ENCODE data around the gene COQ5.
"Not testable (repeated sequence)": the region's sequence is repeated elsewhere in the genome, so short reads cannot be mapped to it uniquely, and the experiment has no call there.

The COQ5 gene, protein sequence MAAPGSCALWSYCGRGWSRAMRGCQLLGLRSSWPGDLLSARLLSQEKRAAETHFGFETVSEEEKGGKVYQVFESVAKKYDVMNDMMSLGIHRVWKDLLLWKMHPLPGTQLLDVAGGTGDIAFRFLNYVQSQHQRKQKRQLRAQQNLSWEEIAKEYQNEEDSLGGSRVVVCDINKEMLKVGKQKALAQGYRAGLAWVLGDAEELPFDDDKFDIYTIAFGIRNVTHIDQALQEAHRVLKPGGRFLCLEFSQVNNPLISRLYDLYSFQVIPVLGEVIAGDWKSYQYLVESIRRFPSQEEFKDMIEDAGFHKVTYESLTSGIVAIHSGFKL
- 9.8 reads per million, percentile 31 among the genes with 10 or more reads in this experiment for total RNA-seq

GRCh38 chr12:120528861-120529525 is at the start of gene COQ5:
Gene COQ5, minus strand, starts transcription at chr12:120529158. Its CDS starts 17 bp downstream, at chr12:120529141.
- DNase-seq, result peak; percentile 81

DNA sequence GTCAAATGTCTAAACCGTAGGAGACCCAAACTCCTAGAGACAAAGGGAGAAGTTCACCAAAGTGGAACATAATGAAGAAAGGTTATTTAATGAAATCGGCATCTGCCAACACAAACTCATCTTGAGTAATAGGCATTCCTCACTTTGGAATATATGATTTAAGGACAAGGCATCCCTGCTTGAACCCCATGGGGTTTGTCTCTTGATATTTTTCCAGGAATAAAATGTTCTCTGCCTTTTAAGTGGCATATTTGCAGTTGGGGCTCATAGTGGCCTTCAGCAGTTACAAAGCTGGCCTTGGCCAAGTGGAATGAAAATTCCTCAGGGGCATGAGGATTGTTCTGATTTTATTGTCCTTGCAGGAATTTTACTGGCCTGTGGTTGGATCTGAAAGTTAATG is 45.1 kb upstream of the COQ5 start:
- no peak for DNase-seq

- DNase-seq, result no peak
Measured at GRCh38 chr12:120573560-120573959, 44.6 kb upstream of the COQ5 start.

- DNase-seq, result no peak
Measured at GRCh38 chr12:120571299-120571698, 42.3 kb upstream of the COQ5 start.

DNA sequence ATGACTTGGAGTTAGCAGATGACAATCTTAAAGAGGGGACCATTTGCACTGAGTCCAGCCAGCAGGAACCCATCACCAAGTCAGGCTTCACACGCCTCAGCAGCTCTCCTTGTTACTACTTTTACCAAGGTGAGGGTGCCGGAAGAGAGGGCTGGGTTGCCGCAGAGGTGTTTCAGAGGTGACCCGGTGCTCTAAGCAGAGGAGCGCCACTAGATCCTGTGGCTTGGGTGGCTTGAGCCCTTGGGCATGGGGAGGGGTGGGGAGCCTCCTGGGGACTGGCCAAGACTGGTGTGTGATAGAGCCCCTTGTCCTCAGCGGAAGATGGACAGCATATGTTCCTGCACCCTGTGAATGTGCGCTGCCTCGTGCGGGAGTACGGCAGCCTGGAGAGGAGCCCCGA is 34.5 kb upstream of the COQ5 start:
- DNase-seq, result no peak

DNA sequence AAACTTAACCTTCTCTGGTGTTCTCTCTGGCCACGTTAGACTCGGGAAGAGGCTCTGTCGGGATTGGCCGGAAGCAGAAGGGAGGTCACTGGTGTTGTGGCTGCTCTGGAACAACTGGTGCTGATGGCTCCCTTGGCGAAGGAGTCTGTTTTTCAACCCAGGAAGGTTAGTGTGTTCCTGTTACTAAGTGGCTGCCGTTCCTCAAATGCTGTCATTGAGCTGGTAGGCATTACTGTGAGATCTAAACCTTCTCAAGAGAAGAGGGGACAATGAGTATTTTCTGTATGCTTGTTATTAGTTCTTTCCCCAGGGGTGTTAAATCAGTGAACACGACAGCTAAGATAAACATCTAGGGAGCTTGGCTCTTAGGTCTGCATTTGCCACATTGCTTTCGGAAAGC is 33.9 kb upstream of the COQ5 start:
- DNase-seq, result no peak

DNA sequence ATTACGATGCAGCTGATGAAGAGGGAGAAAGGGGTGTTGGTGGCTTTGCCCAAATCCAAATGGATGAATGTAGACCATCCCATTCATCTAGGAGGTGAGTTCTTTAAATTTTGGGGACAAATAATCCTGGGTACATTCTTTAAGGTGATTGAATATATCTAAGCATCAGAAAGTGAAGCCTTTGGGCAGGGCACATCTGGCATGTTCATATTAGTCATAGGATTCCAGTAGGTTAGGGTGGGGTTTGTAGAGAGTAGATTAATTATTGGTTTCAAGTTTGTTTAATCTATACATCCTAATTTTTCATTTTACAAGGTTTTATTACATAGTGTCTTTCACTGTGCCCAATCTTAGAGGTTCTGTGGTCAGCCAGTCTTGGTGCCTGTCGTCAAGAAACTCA is 28.6 kb upstream of the COQ5 start:
- no peak for DNase-seq

DNA sequence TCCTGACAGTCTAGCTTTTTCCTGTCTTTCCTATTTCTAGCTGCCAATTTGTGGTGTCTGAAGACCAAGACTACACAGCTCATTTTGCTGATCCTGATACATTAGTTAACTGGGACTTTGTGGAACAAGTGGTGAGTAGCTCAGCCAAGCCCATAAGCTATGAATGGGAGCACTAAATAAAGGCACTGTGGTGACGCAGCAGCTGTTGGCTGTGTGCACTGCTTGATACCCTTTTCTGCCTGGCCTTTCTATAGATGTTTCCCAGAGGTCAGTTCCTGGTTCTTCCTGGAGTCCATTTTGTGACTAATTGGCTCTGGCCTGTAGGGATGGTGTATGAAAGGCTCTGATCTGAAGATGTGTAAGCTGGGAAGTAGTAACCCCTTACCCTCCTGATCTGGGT is 25.7 kb upstream of the COQ5 start:
- DNase-seq, result no peak

DNA sequence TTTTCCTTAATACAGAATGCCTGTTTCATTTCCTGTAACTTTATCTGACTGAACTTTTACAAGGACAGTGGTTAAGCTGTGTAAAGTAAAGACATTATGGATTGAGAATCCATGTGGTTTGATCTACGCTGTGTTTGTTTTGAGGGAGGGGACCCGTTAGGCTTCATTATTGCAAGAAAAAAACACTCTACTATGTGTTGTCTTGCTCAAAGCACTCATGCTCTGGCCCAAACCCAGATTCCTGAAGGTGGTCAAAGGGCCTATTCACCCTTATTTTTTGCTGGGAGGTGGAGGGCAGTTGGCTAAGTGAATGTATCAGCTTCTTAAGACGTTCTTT is 17.1 kb upstream of the COQ5 start:
- no peak for DNase-seq

DNA sequence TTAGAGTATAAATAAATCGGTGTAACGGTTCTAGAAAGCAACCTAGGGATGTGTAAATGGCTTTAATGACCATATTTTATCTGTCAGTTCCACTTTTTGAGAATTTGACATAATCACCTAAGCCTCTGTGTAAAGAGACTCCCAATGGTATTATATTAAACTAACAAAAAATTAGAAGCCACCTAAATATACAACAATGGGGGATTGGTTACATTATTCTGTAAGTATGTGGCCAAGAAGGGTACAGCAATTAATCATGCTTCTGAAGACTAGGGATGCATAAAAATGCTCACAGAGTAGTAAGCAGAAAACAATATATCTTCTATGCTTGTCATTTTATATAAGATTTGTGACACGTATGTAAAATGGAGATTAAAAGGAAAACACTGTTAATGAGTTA is 15.7 kb upstream of the COQ5 start:
- DNase-seq, result no peak

GRCh38 chr12:120542166-120542565 is 13.2 kb upstream of the COQ5 start:
- no peak for DNase-seq

GRCh38 chr12:120540445-120540844 is 11.5 kb upstream of the COQ5 start:
- DNase-seq, result no peak

DNA sequence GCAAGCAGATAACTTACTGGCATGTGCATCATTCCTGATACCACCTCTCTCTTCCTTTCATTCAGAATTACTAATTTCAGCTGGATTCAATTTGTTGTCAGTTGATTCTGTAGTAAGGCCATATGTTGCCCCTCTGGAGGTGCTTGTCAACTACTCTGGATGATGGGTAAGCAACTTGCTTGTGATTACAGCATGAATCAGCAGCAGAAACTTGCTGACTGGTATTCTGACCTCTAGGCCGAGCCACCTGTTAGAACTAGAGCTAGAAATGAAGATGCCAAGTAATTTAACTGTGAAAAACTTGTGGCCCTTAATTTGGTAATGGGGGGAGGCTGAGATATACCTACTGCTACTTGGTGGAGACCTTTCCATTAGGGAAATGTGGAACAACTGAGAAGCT is 10.3 kb upstream of the COQ5 start:
- no peak for DNase-seq

GRCh38 chr12:120538281-120539156 is 9.6 kb upstream of the COQ5 start:
- DNase-seq, result no peak

- no peak for DNase-seq
Measured at GRCh38 chr12:120537856-120538220, 8.9 kb upstream of the COQ5 start.

DNA sequence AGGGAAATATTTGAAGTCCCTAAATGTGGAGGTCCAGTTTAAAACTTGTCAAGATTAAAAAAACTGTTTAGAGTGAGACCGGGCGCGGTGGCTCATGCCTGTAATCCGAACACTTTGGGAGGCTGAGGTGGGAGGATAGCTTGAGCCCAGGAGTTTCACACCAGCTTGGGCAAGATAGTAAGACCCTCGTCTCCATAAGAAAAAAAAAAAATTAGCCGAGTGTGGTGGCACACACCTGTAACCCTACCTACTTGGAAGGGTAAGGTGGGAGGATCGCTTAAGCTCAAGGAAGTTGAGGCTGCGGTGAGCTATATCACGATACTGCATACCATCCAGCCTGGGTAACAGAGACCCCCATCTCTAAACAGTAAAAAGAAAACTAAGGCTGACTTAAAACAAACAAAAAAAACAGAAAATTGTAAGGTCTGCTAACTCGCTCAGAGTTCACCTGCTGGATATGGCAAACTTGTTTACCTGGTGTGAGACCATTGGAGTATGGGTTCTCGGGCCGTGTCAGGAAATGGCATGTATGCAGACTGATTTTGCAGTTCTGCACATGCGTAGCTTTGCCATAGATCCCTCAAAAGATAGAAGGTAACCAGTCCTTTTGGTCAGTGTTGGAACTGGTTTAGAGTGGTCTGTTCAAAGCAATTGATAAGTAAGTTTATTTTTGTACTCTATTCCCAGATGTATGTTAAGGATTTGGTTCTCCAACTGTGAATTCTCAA is 7.3 kb upstream of the COQ5 start:
- DNase-seq, result peak; percentile 24

DNA sequence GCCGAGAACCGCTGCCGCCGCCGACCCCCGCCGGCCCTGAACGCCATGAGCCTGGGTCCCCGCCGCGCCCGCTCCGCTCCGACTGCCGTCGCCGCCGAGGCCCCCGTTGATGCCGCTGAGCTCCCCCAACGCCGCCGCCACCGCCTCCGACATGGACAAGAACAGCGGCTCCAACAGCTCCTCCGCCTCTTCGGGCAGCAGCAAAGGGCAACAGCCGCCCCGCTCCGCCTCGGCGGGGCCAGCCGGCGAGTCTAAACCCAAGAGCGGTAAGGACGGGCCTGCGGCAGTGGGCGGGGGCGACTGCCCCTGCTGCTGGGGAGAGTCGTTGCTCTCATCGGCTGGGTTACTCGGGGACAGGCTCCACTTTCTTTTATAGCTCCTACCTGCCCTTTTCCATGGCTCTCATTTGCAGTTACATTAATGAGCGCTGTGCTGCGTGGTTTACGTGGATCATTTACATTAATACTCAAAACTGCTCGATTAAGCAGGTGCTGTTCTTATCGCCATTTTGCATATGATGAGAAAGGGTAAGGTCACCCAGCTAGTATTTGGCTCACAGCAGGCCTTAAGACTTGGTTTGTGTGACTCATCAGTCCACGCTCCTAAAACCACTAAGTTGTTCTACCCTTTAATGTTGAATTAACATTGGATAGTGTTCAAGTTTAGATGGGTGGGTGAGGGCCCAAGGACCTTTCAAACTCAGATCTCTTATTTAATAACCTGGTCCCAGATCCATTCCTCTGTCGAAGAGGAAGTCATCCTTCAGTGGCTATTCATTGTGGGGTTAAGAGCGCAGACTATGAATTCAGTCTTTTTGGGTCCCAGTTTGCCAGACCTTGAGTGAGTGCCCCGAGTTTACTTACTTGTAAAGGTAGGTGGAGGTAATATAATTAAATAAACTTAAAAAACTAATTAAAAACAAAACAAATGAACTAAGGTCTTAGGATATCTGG is 6.0 kb upstream of the COQ5 start:
- DNase-seq, result peak; percentile 40

DNA sequence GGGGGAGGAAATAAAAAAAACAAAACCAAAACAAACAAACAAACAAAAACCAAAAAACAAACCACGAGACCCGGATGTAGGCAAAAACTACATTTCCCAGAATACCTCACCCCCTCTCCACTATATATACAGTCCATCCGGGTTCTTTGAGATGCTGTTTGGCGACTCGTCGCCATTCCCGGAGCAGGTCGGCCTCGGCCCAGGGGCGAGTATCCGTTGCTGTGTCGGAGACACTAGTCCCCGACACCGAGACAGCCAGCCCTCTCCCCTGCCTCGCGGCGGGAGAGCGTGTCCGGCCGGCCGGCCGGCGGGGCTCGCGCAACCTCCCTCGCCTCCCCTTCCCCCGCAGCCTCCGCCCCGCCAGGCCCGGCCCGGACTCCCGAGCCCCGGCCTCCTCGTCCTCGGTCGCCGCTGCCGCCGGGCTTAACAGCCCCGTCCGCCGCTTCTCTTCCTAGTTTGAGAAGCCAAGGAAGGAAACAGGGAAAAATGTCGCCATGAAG is 5.3 kb upstream of the COQ5 start, which contains the start of gene RNF10:
Gene RNF10 (plus strand): TSS at position 154 of the 500 bp plus-strand sequence. CDS start 456 bp downstream, outside the sequence.
- DNase-seq, result peak; percentile 73

DNA sequence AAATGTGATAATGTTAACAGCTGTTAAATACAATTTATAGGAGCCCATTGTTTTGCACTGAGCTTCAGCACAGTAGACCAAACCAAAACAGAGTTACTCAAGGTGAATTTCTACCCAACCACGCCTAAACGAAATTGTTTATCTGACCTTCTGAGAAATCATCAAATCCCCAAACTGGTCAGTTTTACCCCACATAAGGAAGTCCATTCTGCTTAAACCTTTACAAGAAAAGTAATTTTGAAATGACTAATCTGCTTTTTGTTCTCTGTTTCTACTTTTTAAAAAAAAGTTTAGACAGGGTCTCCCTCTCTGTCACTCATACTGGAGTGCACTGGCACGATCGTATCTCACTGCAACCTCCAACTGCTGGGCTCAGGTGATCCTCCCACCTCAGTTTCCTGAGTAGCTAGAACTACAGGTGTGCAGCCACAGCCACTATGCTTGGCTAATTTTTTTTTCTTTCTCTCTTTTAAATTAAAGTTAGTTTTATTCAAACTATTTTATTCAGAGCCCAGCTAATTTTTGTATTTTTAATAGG is 3.8 kb upstream of the COQ5 start:
- DNase-seq, result no peak

DNA sequence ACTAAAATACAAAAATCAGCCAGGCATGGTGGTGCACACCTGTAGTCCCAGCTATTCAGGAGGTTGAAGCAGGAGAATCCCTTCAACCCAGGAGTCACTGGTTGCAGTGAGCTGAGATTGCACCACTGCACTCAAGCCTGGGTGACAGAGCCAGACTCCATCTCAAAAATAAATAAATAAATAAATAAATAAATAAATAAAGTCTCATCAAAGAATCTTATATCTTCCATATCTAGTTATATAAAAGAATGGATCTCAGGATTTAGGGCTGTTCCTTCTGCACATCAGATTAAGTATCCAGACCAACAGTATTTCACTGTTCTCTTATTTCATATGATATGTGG is 1.4 kb upstream of the COQ5 start:
- not testable (repeated sequence) for DNase-seq
